ENCODE measurements around the gene CHST2. TPM values are rescaled to one million over a fixed set of nuclear protein-coding genes. Genes with fewer than 3 reads are reported as not detected.

CHST2 gene
- total RNA-seq, 2 donors from 2014 or later, result 3.5 to 11.3 TPM

GRCh38 chr3:143171141-143171980 is 51.8 kb downstream of the CHST2 start:
- Histone ChIP-seq H3K36me3 (no peaks in the 10 kb centered on the region), H3K27ac (no peak overlapping the region), H3K9me3 (peaks cover 3% of the 10 kb centered on the region), H3K27me3 (replicated peaks; ENCODE audit: insufficient read depth) (no peaks in the 10 kb centered on the region), H3K4me1 (ENCODE audit: control insufficient read depth in 1 of 2, low read depth in 2 of 2) (no peaks in the 10 kb centered on the region), H3K4me3 (no peak overlapping the region)
- TF ChIP-seq CTCF (IDR thresholded peaks at IDR 0.05), result no peak
- no peak for DNase-seq (ENCODE audit: low spot score)
- ATAC-seq (ENCODE audit: insufficient number of reproducible peaks, low FRiP score, low read depth), result no peak

- no peaks in the 10 kb centered on the region for H3K4me1 ChIP-seq (ENCODE audit: control insufficient read depth in 1 of 2, low read depth in 2 of 2)
- TF ChIP-seq CTCF (IDR thresholded peaks at IDR 0.05), result no peak
- DNase-seq (ENCODE audit: low spot score), result no peak
- no peak overlapping the region for H3K4me3 ChIP-seq
- H3K27ac ChIP-seq, result no peak overlapping the region
- no peak for ATAC-seq (ENCODE audit: insufficient number of reproducible peaks, low FRiP score, low read depth)
- H3K36me3 ChIP-seq, result no peaks in the 10 kb centered on the region
- H3K9me3 ChIP-seq, result peaks cover 3% of the 10 kb centered on the region
- H3K27me3 ChIP-seq (replicated peaks; ENCODE audit: insufficient read depth), result no peaks in the 10 kb centered on the region
Measured at GRCh38 chr3:143172062-143172794, 52.7 kb downstream of the CHST2 start.

- H3K36me3 ChIP-seq, result no peaks in the 10 kb centered on the region
- no peaks in the 10 kb centered on the region for H3K27me3 ChIP-seq (replicated peaks; ENCODE audit: insufficient read depth)
- no peak for ATAC-seq (ENCODE audit: insufficient number of reproducible peaks, low FRiP score, low read depth)
- peaks cover 3% of the 10 kb centered on the region for H3K9me3 ChIP-seq
- H3K4me3 ChIP-seq, result no peak overlapping the region
- H3K4me1 ChIP-seq (ENCODE audit: control insufficient read depth in 1 of 2, low read depth in 2 of 2), result no peaks in the 10 kb centered on the region
- TF ChIP-seq CTCF (IDR thresholded peaks at IDR 0.05), result no peak
- DNase-seq (ENCODE audit: low spot score), result no peak
- no peak overlapping the region for H3K27ac ChIP-seq
Measured at GRCh38 chr3:143172795-143173145, 53.2 kb downstream of the CHST2 start.

GRCh38 chr3:143173242-143173641 is 53.7 kb downstream of the CHST2 start:
- Histone ChIP-seq H3K27me3 (replicated peaks; ENCODE audit: insufficient read depth) (no peaks in the 10 kb centered on the region), H3K9me3 (peaks cover 3% of the 10 kb centered on the region), H3K36me3 (no peaks in the 10 kb centered on the region), H3K4me1 (ENCODE audit: control insufficient read depth in 1 of 2, low read depth in 2 of 2) (no peaks in the 10 kb centered on the region), H3K27ac (no peak overlapping the region), H3K4me3 (no peak overlapping the region)
- ATAC-seq (ENCODE audit: insufficient number of reproducible peaks, low FRiP score, low read depth) (no peak), DNase-seq (ENCODE audit: low spot score) (no peak)
- no peak for TF ChIP-seq CTCF (IDR thresholded peaks at IDR 0.05)

Other genes starting within 250 kb of the CHST2 start
- gene PCOLCE2, start 230.7 kb upstream of the CHST2 start, total RNA-seq, result 100 to 1,000 TPM; 122 to 157 TPM
- under 1 TPM in 1 of 2 donors, not detected in 1; 0.21 TPM for gene PAQR9, start 156.1 kb upstream of the CHST2 start, total RNA-seq
- 10 to 100 TPM; 53.1 to 91.5 TPM for gene U2SURP, start 118.2 kb upstream of the CHST2 start, total RNA-seq